ENCODE results near the gene HK2.

- TF ChIP-seq CTCF (IDR thresholded peaks at IDR 0.05; ENCODE audit: insufficient read depth, low read depth, low read length) (no peak), EZH2 (IDR thresholded peaks at IDR 0.05; ENCODE audit: insufficient read depth, low read length) (no peak)
Observed at GRCh38 chr2:74863802-74864248, 29.9 kb downstream of the HK2 start.
